CD4-positive, alpha-beta T cell treated with Interleukin-1 beta for 1 hour (primary cell): Measurements from ENCODE around the gene MAPK4.
"Not testable (repeated sequence)": the region's sequence is repeated elsewhere in the genome, so short reads cannot be mapped to it uniquely, and the experiment has no call there.

Source experiments
- DNase-seq, 2 donors: peaks; one replicate each; pipeline ENCODE4 v3.0.0-alpha.2; 2020 to 2022

The MAPK4 gene

DNA sequence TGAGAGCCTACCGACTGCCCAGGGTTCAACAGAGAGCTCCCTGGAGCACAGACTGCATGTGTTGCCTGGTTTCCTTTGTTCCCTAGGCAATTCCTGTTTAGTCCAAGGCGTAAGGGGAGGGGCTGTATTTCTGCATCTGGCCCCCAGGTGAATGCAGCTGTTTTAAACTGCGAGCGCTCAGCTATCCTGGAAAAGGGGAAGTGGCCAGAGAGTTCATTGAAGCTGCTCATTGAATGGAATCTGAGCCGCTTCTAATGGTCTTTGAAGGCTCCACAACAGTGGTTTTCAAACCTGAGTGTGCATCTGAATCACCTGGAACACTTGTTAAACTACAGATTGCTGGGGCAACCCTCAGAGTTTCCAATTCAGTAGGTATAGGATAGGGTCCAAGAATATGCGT, 18.1 kb downstream of the MAPK4 start:
- no peak for DNase-seq

DNA sequence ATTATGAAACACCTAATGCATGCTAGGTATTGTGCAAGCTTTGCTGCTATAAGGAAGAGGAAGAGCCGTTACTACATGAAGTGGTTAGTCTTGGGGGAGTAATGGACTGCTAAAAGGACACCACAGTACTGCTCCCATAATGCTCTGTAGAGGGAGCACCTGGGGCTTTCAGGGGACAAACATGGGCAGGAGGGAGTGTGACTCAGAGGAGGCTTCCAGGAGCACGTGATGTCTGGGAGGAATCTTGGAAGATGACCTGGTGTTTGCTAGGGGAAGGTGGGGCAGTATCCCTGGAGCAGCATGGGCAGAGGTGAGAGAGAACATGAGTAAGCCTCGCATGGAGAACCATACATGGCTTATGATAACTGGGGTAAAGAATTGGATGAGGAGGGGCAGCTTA, 18.8 kb downstream of the MAPK4 start:
- no peak for DNase-seq

DNA sequence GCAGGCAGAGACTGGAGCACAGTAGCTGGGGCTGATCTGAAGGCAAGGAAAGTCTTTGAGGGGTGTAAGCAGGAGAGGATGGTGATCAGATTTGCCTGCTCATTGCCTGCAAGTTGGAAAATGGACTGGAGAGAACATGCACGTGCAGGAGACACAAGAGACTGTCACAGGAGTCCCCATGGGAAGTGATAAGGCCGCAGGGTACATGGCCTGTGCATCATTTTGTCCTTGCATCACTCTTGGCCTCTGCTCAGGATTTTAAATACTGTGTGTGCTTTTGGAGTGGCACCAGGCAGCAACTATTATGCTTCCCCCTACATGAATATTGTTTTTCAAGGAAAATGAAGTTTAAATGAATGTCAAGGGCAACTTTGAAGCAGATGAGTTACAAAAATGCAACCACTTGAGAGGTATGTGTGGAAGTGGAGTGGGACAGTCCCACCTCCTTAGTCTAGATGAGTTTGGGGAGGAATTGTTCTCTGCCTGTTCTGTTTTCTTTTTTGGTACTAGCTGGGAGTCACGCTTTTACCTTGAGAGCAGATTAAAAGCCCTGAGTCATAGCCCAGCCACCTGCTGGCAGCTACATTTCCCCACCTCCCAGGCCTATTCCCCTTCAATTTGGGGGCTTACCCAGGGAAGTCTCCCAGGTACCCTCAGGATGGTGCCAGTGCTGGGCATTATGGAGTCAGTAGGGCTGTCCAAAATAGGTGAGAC, 19.3 kb downstream of the MAPK4 start:
- DNase-seq: no peak

DNA sequence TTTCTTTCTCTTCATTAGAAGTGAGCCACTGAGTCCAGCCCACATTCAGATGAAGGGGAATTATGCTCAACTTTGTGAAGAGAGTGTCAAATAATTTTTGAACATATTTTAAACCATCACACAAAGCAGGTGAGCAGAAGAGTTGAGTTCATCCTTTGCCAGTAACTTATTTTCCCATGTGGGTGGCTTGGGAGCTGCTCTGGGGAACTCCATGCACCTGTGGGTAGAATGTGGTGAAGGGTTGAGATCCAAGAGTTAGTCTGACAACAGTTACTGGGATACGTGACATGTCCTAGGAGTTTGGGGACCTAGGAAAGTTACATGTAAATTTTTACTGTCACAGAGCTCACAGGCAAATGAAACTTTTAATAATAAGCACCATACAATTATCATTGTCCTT, 21.6 kb downstream of the MAPK4 start:
- no peak for DNase-seq

DNA sequence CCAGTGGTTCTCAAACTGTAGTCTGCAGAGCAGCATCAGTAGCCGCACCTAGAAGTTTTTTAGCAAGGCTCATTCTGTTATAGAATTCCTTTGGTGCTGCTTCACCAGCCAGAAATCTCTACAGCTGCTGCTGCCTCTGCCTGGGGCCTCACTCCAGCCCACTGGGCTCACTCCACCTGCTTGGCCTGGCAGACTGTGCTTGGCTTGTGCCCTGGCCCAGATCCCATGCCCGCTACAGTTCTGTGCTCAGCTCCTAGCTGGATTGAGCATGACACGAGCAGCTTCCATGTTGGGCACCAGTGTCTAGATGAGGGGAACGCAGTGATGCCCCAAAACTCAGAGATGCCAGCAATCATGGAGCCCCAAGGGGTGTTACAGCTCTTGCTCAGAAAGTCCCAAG, 22.6 kb downstream of the MAPK4 start:
- DNase-seq: no peak

DNA sequence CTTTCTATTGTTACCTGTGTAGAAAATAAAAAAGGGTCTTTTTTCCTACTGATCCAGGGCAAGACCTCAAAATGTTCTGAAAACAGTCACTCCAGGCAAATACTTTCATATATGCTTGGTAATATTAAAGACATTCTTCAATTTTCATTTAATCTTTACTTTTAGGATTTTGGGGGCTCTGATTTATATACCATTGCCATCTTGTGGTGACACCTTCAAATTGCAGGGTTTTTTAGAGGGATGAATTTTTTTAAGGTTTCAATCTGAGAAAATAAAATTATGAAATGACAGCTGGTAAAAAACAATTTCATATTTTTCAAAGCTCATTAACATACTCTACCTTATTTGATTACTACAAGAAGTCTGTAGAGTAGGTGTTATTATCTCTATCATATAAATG, 26.8 kb downstream of the MAPK4 start:
- no peak for DNase-seq

DNA sequence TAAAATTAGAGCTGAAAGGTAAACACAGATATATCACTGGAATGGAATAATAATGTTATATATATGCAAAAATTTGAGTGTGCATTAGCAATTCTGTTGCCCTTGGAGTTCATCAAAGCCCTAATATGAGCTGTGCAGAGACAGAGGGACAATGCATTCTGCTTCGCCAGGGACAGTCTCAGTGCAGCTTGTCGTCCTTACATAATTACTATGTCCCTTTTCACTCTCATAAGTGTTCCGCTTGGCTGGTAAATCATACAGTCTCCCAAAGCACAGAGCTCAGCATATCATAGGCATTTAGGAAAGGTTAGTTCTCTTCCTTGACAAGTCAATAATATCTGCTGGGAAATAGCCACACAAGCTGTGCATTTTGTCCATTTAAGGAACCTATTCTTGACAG, 30.7 kb downstream of the MAPK4 start:
- DNase-seq: no peak

DNA sequence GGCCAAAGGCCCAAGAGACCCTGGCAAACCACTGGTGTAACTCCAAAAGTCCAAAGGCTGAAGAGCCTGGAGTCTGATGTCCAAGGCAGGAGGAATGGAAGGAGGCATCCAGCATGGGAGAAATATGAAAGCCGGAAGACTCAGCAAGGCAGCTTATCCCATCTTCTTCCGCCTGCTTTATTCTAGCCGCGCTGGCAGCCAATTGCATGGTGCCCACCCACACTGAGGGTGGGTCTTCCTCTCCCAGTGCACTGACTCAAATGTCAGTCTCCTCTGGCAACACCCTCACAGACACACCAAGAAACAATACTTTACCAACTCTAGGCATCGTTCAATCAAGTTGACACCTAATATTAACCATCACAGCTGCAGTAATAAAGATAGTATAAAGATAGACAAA, 34.1 kb downstream of the MAPK4 start:
- no peak for DNase-seq

DNA sequence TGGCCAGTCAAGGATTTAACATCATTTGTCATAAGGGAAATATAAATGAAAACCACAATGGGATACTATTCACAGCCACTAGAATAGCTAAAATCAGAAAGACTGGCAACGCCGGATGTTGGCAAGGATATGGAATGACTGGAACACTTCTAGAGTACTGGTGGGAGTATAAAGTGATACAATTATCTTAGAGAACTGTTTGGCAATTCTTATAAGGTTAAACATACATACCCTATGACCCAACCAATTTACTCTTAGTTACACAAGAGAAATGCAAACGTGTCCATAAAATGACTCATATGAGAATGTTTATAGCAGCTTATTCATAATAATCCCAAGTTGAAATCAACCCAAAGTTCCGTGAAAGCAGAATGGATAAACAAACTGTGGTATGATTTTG, 35.1 kb downstream of the MAPK4 start:
- no peak for DNase-seq

DNA sequence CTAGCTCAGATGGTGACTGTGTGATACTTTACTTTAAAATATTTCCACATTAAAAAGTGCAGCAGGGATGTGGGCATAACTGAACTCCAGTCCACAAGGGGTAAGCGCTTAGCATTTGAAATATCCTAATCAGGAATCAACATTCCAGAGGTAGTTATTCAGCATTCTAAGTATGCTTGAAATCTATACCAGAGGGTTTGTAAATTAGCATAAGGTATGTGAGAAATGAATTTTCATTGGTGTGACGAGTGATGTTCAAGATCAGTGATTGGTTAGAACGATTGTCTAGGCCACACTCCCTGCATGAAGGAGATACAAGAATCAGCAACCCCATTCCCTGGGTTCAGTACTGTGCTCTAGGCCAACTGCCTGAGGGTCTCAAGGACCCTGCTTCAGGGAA, 42.6 kb downstream of the MAPK4 start:
- DNase-seq: no peak

DNA sequence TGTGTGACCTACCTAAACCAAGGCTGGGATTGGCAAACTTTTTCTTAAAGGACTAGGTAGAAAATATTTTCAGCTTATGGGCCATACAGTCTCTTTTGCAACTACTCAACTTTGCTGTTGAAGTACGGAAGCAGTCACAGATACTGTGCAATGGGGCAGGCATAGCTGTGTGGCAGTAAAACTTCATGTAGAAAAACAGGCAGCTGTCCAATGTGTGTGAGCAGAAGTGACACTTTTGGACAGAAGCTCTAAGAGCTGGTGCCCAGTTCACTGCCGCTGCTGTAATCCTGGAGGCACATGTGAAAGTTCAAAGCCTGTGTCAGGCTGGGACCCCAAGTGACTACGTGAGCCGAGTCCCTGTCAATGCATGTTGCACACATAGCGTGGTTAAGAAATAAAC, 46.7 kb downstream of the MAPK4 start:
- DNase-seq: no peak

DNA sequence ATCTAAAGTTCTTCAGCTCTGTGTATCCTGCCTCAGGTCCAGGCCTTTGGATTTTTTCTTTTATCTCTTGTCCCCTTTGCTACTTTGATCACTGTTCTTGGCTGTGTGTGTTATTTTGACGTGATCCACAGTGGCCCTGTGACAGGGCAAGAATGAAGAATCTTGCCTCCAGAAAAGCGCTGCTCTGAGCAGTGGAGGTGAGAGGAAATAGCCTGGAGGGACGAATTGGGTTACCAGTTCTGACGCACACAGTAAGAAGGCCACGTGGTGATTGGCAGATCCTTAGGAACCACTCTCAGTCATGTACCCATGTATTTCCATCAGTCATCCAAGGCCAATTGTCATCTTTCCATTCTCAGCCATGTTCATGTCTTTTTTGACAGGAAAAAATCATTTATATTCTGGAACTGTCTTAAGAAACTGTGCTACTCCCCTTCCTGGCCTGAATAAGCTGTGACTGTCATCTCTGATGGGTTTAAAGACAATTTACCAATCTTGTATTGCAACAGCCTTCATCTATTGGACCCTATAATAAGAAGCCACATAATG, 47.6 kb downstream of the MAPK4 start:
- no peak for DNase-seq

DNA sequence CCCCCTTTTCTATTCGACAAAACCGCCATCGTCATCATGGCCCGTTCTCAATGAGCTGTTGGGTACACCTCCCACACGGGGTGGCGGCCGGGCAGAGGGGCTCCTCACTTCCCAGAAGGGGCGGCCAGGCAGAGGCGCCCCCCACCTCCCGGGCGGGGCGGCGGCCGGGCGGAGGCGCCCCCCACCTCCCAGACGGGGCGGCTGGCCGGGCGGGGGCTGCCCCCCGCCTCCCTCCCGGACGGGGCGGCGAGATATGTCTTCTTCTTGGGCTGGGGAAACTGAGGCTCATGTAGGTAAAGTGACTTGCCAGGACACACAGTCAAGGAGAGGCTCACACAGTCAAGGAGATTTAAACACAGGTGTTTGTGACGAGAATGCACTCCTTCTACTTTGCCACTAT, 49.3 kb downstream of the MAPK4 start:
- not testable (repeated sequence) for DNase-seq

DNA sequence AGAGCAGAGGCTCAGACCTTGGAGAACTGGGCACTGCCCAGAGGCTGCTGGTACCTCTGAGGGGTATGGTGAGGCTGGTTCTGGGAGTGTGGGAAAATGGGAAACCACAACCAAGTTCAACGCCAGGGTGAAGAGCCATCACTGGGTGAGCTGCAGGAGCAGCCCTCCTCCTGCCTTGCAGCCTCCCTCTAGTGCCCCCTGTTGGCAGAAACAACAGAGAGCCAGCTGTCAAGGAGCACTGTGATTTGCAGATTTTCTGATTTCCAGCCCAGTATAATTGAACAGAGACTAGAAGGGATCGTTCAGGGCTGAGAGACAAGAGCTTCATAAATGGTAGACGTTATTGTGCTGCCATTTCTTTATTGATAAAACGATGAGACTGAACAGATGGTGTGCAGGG, 50.5 kb downstream of the MAPK4 start:
- no peak for DNase-seq

DNA sequence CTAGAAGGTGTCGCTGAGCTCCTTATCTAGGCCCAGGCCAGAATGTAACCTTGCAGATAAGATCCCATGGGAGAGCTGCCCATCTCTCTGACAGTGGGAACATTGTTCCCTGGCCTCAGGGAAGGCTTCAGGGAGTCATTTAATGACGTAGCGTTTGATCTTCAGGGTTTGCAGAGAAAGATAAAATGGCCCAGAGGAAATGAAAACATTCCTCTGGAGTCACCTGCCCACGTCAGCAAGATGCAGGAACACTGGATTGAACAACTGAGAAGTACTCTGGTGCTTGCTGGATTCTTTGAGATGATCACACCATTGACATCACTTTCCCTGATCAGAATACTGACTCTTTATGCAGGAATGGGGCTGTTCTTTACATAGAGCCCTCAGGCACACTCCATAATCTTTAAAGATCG, 51.6 kb downstream of the MAPK4 start:
- DNase-seq: no peak

DNA sequence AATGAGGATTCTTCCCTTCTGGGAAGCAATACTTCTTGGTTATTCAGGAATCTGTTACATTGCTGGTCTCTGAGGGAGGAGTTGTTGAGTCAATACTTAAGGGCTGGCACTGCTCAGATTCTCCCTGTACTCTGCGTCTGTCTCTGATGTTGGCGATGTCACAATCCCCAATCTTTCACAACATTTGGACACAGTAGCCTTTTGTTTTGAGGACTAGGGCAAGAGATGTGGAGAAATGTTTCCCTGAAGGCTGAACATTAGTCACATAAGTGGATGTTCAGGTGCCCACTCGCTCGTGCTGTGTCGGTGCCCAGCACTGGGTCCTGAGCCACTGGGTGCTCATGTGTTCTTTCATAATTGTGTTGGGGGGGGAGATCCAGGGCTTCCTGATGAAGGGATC, 55.0 kb downstream of the MAPK4 start:
- no peak for DNase-seq

DNA sequence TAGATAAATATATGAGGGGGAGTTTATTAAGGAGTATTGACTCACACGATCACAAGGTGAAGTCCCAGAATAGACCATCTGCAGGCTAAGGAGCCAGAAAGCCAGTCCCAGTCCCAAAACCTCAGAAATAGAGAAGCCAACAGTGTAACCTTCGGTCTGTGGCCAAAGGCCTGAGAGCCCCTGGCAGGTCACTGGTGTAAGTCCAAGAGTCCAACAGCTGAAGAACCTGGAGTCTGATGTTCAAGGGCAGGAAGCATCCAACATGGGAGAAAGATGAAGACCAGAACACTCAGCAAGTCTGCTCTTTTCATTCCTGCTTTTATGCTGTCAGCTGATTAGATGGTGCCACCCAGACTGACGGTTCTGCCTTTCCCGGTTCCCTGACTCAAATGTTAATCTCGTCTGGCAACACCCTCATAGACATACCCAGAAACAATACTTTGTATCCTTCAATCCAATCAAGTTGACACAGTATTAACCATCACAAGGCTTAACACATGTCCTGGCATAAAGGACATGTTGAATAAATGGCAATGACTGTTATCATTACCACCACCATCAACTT, 56.7 kb downstream of the MAPK4 start:
- DNase-seq: no peak

DNA sequence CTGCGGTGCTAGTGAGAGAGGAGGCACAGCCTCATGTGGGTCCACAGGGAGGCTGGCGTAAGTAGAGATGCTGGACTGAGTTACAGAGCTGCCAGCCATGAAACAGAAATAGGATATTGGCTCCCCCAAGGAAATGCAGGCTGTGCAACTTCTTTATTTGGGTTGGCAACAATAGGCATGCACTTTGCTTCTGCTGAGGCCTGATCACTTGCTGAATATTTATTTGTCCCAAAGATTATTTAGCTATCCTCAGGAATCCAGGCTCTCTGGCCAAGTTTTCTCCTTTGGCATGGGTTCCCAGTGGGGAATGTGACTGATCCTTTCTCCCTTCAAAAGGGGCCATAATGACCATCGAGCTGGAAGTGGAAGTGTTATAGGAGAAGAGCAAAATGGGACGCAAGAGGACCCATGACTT, 60.0 kb downstream of the MAPK4 start:
- no peak for DNase-seq

DNA sequence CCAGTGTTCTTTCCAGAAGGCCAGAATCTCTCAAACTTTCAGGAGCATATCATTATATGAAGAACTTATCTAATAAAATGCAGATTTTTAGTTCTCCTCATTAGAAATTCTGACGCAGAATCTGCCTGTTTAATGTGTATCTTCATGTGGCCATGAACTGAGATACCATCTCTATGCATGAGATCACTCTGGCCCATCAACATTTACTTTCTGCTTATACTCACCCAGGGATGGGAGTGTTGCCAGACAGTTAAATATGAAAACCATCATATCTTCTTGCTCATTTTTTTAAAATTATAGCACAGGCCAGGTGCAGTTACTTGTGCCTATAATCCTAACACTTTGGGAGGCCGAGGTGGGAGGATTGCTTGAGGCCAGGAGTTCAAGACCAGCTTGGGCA, 60.4 kb downstream of the MAPK4 start:
- DNase-seq: no peak

DNA sequence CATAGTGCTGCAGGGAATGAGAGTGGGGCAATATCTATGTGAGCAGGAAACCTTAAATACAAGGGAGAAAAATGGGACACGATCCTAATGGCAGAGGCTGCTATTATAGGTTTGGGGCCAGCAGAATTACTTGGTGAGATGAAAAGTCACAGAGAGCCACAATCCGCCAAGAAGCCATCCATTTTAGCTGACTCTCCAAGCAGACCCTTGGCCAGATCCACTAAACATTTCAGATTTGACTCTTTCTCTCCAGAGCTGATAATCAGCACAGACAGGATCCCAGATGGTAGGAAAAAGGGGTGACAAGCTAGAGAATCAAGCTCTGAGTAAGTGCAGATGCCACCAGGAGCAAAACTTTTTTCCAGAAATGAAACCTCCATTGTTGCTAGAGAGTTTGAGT, 61.5 kb downstream of the MAPK4 start:
- no peak for DNase-seq

DNA sequence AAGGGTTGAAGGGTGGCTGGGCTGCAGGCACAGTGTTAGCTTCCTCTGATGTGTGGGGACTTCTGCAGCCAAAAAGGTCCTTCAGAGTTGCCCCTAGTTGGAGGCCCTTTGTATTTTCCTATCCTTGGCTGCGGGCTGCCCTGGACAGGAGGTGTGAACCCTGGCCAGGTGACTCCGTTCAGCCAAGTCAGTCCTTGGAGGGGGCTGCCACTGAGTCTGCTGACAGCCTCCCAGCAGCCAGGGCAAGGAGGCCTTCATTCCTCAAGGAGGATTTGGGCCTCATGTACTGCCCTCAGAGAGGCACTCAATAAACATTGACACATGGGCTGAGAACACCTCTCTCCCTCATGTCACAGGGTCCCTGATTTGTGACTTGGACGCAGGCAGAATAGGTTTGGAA, 62.4 kb downstream of the MAPK4 start:
- no peak for DNase-seq

DNA sequence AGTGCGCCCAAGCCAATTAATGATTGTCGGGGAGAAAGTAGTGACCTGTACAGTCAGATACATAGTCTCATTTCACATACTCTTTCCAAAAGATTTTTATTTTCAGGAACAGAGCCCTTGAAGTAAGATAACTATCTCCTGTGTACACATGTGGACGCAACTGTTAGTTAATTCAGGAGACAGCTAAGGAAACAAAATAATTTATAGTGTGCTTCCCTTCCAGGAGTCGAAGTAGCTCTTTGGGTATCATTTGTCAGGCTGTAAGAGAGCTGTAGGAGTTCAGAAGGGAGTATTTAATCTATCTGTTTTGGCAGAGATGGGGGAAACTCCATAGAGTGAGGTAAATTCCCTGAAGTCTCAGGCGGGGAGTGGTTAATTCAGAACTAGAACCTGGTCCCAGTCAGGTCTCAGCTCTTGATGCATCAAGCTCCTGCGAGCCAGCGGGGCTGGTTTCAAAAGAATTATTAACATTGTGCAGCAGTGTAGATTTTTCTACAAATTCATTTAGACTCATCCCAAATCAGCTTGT, 63.0 kb downstream of the MAPK4 start:
- no peak for DNase-seq

DNA sequence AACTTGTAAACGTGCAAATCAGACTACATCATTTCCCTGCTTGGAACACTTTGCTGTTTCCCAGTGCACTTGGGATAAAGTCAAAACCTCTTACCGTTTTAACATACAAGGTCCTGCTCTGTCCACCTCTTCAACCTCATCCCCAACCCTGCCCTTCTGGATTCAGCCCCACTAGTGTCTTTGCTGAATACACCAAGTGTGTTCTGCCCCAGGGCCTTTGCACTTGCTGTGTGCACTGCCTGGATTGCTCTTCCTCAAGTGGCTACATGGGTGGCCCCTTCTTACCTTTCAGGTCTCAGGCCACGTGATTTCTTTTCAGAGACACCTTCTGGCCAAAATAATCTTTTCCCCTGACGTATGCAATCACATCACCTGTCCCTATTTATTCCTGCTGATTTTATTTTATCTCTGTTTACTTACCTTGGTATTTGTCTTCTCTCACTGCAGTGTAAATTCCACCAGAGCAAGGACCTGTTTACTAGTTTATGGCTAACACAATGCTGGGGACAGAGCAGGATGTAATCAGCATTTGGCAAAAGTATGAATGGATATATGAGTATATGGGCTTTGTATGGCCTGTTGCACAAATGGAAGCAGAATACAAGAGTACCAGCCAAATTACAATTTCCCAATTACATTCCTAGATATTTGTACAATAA, 63.9 kb downstream of the MAPK4 start:
- no peak for DNase-seq

DNA sequence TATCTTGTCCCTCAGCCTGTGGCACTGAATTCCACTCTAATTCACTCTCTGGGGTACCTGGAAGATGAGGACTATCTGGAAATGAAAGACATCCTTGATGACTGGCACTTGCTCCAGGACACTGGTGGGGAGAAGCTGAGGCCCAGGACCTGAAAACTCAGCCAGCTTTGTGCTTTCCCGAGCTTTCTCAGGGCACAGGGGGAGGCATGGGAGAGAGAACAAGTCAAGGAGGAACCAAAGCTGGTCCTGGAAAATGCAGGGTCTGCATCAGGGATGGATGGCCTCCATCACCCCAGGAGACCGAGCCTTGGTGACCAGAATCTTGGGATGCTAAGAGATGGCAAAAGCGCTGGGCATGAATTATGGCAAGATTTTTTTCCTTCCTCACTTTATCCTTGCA, 65.1 kb downstream of the MAPK4 start:
- no peak for DNase-seq
